Right renal cortex interstitium (tissue), 3 donors: ENCODE measurements around the gene RAET1E. TPM values are rescaled to one million over a fixed set of nuclear protein-coding genes. Genes with fewer than 3 reads are reported as not detected.
"Not testable (repeated sequence)": the region's sequence is repeated elsewhere in the genome, so short reads cannot be mapped to it uniquely, and the experiment has no call there.

ENCODE experiments used
- DNase-seq, 3 donors: peaks; one replicate each; pipeline ENCODE4 v3.0.0-alpha.2; 2013; ENCODE audit warnings: low read depth in 3 of 3, low spot score in 2 of 3
- polyA plus RNA-seq, 3 donors: library from polyadenylated mRNA; unstranded; fragments of 120-200 nt; gene quantifications; one replicate each; pipeline ENCODE4 v1.2.1, GENCODE V29; 2013; ENCODE audit not compliant: insufficient read length in 3 of 3

RAET1E gene
- under 1 TPM; 0.43 to 0.59 (median 0.46) TPM for polyA plus RNA-seq

- no peak for DNase-seq
These were observed at the start of gene RAET1E for GRCh38 chr6:149897855-149898744. RAET1E (minus strand) TSS chr6:149898113; CDS start chr6:149890901, 7,212 bp downstream.

GRCh38 chr6:149947533-149947932 is 49.6 kb upstream of the RAET1E start:
- DNase-seq: not testable (repeated sequence)

- DNase-seq: not testable (repeated sequence)
These were observed 48.7 kb upstream of the RAET1E start for GRCh38 chr6:149946631-149947030.

GRCh38 chr6:149945276-149945675 is 47.4 kb upstream of the RAET1E start:
- DNase-seq: not testable (repeated sequence)

- not testable (repeated sequence) for DNase-seq
These were observed 45.4 kb upstream of the RAET1E start for GRCh38 chr6:149943321-149943720.

GRCh38 chr6:149942461-149942829 is 44.5 kb upstream of the RAET1E start:
- no peak for DNase-seq

- DNase-seq: no peak
These were observed 43.9 kb upstream of the RAET1E start, which contains the start of gene ULBP2 for GRCh38 chr6:149941583-149942460. ULBP2 (plus strand) TSS chr6:149942014; CDS start chr6:149942073, 59 bp downstream.

- DNase-seq: no peak
These were observed 42.7 kb upstream of the RAET1E start for GRCh38 chr6:149940672-149940982.

GRCh38 chr6:149939909-149940671 is 42.2 kb upstream of the RAET1E start:
- DNase-seq: no peak

GRCh38 chr6:149939356-149939648 is 41.4 kb upstream of the RAET1E start:
- no peak for DNase-seq

GRCh38 chr6:149938571-149939355 is 40.9 kb upstream of the RAET1E start:
- no peak for DNase-seq

- DNase-seq: not testable (repeated sequence)
These were observed 40.2 kb upstream of the RAET1E start for GRCh38 chr6:149938013-149938570.

- no peak for DNase-seq
These were observed 38.8 kb upstream of the RAET1E start for GRCh38 chr6:149936743-149937142.

- no peak for DNase-seq
These were observed 37.8 kb upstream of the RAET1E start for GRCh38 chr6:149935668-149936067.

- no peak for DNase-seq
These were observed 37.3 kb upstream of the RAET1E start for GRCh38 chr6:149935246-149935645.

GRCh38 chr6:149934249-149935156 is 36.6 kb upstream of the RAET1E start:
- peak in 1 of 3 donors; percentile 63 for DNase-seq

GRCh38 chr6:149933461-149933860 is 35.5 kb upstream of the RAET1E start:
- DNase-seq: no peak

- no peak for DNase-seq
These were observed 35.1 kb upstream of the RAET1E start for GRCh38 chr6:149933036-149933435.

GRCh38 chr6:149931501-149931900 is 33.6 kb upstream of the RAET1E start:
- no peak for DNase-seq
